Measurements from ENCODE around the gene SPATA46. TPM values are rescaled to one million over a fixed set of nuclear protein-coding genes. Genes with fewer than 3 reads are reported as not detected.

The SPATA46 gene
- total and polyA plus RNA-seq, 8 donors: not detected

DNA sequence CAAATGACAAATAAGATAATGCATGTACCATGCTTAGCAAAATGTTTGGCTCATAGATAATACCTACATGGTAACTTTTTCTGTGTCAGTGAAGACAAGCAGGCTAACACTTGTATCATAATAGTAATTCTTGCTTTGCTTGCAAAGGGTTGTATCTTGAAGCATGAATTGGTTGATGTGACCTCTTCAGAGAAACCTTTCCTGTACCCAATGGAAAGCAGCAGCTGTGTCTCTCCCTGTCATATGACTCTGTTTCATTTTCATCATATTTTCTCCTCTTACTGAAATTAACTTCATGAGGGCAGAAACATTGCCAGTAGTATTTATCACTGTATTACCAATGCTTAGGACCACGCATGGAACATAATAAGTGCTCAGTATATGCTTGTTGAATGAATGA, 30.9 kb upstream of the SPATA46 start:
- intact Hi-C loops (cut with DNase I; ENCODE audit: low total_unique reads): no loop called here
- WGBS, 5 donors: 92 to 100% (median 97%) methylated on average over 1 of the region's 1 CpG
- Histone ChIP-seq H3K36me3 (no peaks in the 10 kb centered on the region), H3K4me1 (no peaks in the 10 kb centered on the region), H3K9me3 (no peaks in the 10 kb centered on the region), H3K4me3 (no peak overlapping the region), H3K27ac (no peak overlapping the region), H3K27me3 (peaks cover 0 to 4% (median 0%) of the 10 kb centered on the region in 3 donors)
- no peak for TF ChIP-seq EP300 (IDR thresholded peaks at IDR 0.05)
- no peak for TF ChIP-seq POLR2AphosphoS5 (IDR thresholded peaks at IDR 0.05)
- TF ChIP-seq POLR2A (IDR thresholded peaks at IDR 0.05): no peak
- TF ChIP-seq, protein P1, sequence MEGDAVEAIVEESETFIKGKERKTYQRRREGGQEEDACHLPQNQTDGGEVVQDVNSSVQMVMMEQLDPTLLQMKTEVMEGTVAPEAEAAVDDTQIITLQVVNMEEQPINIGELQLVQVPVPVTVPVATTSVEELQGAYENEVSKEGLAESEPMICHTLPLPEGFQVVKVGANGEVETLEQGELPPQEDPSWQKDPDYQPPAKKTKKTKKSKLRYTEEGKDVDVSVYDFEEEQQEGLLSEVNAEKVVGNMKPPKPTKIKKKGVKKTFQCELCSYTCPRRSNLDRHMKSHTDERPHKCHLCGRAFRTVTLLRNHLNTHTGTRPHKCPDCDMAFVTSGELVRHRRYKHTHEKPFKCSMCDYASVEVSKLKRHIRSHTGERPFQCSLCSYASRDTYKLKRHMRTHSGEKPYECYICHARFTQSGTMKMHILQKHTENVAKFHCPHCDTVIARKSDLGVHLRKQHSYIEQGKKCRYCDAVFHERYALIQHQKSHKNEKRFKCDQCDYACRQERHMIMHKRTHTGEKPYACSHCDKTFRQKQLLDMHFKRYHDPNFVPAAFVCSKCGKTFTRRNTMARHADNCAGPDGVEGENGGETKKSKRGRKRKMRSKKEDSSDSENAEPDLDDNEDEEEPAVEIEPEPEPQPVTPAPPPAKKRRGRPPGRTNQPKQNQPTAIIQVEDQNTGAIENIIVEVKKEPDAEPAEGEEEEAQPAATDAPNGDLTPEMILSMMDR (IDR thresholded peaks at IDR 0.05): no peak
- no peak for DNase-seq

DNA sequence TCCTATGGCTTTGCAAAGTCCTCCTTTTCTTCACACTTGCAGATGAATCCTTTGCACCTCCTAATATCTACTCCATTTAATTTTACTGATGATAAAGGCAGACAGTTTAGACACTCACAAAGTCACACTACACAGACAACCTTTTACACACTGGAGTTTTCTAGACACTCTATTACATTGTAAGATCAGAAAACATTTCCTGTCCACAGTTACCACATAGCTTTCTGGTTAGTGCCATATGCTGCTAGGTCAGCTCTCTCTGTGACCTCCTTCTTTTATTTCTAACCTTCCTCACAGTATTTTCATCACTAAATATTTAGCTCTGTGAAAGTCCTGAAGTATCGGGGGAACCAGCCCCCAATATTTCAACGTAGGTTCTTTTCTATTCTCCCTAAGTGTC, 30.2 kb upstream of the SPATA46 start:
- Histone ChIP-seq H3K27me3 (peaks cover 0 to 4% (median 0%) of the 10 kb centered on the region in 3 donors), H3K4me1 (no peaks in the 10 kb centered on the region), H3K9me3 (no peaks in the 10 kb centered on the region), H3K4me3 (no peak overlapping the region), H3K27ac (no peak overlapping the region), H3K36me3 (no peaks in the 10 kb centered on the region)
- DNase-seq: no peak
- intact Hi-C loops (cut with DNase I; ENCODE audit: low total_unique reads): no loop called here
- WGBS, 5 donors: 93 to 95% (median 94%) methylated on average over 2 of the region's 2 CpGs
- TF ChIP-seq POLR2AphosphoS5 (IDR thresholded peaks at IDR 0.05) (no peak), EP300 (IDR thresholded peaks at IDR 0.05) (no peak)

DNA sequence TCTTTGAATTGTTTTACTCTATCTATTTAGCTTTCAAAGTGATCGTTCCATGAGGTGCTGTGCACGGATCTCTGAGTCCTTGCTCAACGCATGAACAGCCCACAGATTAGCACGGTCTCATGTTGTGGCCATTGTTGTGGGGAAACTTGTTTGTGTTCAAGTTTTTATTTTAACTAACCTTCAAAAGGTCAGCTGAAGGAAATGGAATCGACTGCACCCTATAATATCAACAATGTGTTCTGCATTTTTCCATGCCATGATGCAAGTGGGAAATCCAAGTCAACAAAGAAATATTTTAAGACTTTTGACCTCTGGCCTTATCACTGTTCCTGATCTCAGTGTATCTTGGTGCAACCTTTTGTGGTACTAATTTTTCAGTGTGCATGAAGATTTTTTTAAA, 29.1 kb upstream of the SPATA46 start:
- intact Hi-C loops (cut with DNase I; ENCODE audit: low total_unique reads): no loop called here
- 30 to 54% (median 50%) methylated on average over 5 of the region's 5 CpGs for WGBS, 5 donors
- TF ChIP-seq POLR2A (IDR thresholded peaks at IDR 0.05) (no peak), EP300 (IDR thresholded peaks at IDR 0.05) (no peak), POLR2AphosphoS5 (IDR thresholded peaks at IDR 0.05) (no peak)
- TF ChIP-seq, protein P1 (IDR thresholded peaks at IDR 0.05): no peak
- Histone ChIP-seq H3K4me3 (no peak overlapping the region), H3K36me3 (no peaks in the 10 kb centered on the region), H3K4me1 (no peaks in the 10 kb centered on the region), H3K27ac (no peak overlapping the region), H3K9me3 (no peaks in the 10 kb centered on the region), H3K27me3 (peaks cover 0 to 5% (median 0%) of the 10 kb centered on the region in 3 donors)
- no peak for DNase-seq

DNA sequence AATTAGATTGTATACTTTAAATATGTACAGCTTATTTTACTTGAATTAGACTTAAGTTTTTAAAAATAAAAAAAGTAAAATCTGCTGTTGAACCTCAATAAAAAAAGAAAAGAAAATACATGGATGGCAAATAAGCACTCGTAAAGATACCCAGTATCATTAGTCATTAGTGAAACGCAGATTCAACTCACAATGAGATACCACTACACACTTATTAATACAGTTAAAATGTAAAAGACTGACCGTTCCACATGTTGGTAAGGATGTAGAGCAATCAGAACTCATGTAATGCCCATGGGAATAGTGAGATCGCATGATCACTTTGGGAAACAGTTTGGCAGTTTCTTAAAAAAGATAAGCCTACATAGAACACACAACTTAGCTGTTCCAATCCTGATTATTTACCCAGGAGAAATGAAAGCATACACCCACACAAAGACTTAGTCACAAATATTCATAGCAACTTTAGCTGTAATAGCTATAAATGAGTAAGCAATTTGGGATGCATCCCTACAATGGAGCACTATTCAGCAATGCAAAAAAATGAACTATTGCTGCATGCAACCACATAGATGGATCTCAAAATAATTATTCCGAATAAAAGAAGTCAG, 28.0 kb upstream of the SPATA46 start:
- Histone ChIP-seq H3K27ac (no peak overlapping the region), H3K27me3 (peaks cover 0 to 8% (median 0%) of the 10 kb centered on the region in 3 donors), H3K4me1 (no peaks in the 10 kb centered on the region), H3K9me3 (no peaks in the 10 kb centered on the region), H3K36me3 (no peaks in the 10 kb centered on the region), H3K4me3 (no peak overlapping the region)
- TF ChIP-seq EP300 (IDR thresholded peaks at IDR 0.05): no peak
- TF ChIP-seq, protein P1 (IDR thresholded peaks at IDR 0.05): no peak
- no peak for TF ChIP-seq POLR2AphosphoS5 (IDR thresholded peaks at IDR 0.05)
- TF ChIP-seq POLR2A (IDR thresholded peaks at IDR 0.05): no peak
- intact Hi-C loops (cut with DNase I; ENCODE audit: low total_unique reads): no loop called here
- 57 to 67% (median 64%) methylated on average over 5 of the region's 5 CpGs for WGBS, 5 donors
- no peak for DNase-seq

DNA sequence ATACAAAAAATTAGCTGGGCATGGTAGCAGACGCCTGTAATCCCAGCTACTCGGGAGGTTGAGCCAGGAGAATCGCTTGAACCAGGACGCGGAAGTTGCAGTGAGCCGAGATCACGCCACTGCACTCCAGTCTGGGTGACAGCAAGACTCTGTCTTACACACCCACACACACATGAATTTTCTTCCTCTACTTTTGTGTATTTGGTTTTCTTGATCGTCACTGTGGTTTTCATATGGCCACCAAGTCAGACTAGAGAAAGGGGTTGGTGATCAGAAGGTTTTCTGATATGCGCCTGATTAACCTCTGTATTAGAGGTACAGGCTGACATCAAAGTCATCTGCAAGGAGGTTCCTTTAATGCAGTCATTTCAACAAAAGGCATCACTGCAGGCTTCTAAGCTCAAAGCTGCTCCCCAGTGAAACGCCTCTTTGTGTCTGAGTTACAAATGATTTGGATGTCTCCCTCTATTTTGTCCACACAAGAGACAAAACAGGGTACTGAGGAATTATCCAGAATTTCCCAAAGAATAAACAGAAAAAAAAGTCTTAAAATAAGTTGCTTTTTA, 24.2 kb upstream of the SPATA46 start:
- no peaks in the 10 kb centered on the region for H3K36me3 ChIP-seq
- no peaks in the 10 kb centered on the region for H3K9me3 ChIP-seq
- H3K4me3 ChIP-seq: no peak overlapping the region
- intact Hi-C loops (cut with DNase I; ENCODE audit: low total_unique reads): no loop called here
- H3K27me3 ChIP-seq: peaks cover 0 to 33% (median 5%) of the 10 kb centered on the region in 3 donors
- 86 to 96% (median 92%) methylated on average over 10 of the region's 10 CpGs for WGBS, 5 donors
- no peak overlapping the region for H3K27ac ChIP-seq
- no peak for DNase-seq
- TF ChIP-seq, protein P1 (IDR thresholded peaks at IDR 0.05): no peak
- TF ChIP-seq POLR2A (IDR thresholded peaks at IDR 0.05) (no peak), EP300 (IDR thresholded peaks at IDR 0.05) (no peak), POLR2AphosphoS5 (IDR thresholded peaks at IDR 0.05) (no peak)
- no peaks in the 10 kb centered on the region for H3K4me1 ChIP-seq

Measured in stomach (tissue), 9 donors.